ENCODE results near the gene MAGEF1.

The MAGEF1 gene

DNA sequence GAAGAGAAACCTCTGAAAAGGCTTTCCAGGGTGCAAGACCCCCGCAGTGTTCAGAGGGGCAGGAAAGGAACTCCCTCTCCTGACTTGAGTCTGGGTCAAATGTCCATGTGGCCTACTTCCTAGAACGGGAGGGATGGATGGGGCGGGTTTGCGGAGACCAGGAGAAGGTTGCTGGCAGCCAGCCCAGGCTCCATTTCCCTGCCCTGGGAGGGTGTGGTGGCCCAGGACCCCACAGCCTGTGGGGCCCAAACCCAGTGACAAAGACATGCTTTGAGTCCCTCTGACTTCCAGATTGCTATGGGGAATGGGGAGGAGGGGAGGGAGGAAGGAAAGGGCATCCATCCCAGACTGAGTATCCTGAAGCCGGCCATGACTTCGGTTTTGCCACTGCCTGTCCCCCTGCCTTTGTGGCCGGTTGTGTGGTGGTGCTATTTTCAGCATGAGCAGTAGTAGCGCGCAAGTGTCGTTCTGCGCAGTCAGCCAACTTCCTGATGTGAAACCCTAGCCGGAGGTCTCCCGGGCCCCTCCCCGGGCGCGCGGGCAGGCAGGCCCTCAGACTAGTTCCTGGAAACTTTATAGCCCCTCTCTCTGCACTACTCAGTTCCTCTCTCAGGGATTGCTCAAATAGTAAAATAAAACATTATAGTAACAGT, 24.4 kb downstream of the MAGEF1 start:
- DNase-seq: peak; percentile 91

DNA sequence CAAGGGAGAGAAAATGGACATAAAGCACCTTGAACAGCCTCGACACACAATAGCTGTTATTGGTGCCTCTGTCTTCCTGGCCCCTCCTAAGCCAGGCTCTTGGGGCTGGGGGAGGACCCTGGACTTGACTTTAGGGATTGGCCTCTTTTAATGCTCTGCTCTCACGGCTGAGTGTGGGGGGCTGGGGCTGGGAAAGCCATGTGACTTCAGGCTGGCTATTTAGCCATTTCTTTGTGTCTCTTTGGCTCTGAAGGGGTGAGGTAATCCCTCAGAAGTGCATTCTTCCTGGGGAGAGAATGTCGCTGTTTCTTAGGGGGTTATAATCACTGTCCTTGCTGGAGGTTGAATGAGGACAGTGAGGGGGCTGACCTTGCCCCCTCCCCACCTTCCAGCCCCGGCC, 26.2 kb downstream of the MAGEF1 start:
- no peak for DNase-seq

DNA sequence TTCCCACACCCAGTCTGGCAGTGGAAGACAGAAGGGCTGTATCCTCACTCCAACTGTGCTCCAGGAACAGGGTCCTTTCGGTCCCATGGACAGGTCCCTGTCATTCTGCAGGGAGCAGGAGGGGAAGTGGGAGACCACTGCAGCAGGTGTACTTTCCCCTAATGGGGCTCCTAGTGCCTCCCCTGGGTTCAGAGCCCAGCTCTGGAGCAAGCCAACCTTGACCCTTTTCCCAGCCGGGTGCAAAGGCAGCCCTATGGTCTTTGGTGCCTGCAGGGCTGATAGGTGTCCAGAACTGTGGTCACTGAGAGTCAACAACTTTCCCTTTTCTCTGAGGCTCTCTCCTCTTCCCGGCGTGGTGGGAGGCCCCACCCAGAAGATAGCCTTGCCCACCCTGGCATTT, 26.8 kb downstream of the MAGEF1 start:
- no peak for DNase-seq

DNA sequence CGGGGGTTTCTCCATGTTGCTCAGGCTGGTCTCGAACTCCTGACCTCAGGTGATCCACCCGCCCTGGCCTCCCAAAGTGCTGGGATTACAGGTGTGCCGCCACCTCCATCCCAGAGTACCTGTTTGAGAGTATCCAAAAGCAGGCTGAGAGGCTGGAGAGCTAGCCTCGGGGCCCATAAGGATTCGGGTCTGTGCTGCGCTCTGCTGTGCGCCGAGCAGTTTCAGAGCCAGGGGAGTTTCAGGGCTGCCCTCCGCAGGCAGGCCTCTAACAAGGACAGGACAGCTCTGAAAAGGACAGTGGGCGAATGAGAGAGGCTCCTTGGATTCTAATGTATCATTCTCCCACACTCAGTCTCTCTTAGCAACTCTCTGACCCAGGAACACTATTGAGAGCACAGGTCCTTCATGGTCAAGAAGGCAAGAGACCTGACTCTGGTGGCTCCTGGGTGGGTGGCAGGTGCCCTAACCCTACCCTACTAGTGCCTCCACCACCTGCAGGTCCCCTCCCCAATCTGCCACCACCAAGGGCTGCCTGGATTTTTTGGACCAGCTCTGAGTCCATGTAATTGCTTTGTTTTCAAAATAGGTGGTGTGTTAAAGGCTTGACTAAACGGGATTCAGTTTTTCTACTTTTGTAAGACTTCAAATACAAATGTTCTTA, 27.8 kb downstream of the MAGEF1 start:
- DNase-seq: no peak

DNA sequence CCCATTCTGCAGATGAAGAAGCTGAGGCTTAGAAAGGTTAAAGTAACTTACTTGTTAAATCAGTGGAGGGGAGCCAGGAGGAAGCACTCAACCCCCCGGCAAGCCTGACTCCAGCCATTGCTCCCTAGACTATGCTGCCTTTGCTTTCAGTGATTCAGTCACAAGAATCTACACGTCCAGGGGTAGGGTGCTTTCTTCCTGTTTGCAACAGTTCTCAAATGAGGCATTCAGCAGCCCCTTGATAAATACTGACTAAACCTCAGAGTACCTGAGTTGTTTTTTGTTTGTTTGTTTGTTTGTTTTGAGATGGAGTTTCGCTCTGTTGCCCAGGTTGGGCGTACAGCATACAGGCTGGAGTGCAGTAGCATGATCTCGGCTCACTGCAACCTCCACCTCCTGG, 28.6 kb downstream of the MAGEF1 start:
- no peak for DNase-seq

DNA sequence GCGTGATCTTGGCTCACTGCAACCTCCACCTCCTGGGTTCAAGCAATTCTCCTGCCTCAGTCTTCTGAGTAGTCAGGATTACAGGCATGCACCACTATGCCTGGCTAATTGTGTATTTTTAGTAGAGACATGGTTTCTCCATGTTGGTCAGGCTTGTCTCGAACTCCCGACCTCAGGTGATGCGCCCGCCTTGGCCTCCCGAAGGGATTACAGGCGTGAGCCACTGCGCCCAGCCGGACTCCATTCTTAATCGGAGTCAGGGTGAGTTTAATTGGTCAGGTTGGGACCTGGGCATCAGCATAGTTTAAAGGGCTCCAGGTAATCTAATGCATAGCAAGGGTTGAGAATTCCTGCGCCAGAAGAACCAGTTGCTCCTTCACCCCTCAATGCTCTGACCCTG, 29.2 kb downstream of the MAGEF1 start:
- no peak for DNase-seq

DNA sequence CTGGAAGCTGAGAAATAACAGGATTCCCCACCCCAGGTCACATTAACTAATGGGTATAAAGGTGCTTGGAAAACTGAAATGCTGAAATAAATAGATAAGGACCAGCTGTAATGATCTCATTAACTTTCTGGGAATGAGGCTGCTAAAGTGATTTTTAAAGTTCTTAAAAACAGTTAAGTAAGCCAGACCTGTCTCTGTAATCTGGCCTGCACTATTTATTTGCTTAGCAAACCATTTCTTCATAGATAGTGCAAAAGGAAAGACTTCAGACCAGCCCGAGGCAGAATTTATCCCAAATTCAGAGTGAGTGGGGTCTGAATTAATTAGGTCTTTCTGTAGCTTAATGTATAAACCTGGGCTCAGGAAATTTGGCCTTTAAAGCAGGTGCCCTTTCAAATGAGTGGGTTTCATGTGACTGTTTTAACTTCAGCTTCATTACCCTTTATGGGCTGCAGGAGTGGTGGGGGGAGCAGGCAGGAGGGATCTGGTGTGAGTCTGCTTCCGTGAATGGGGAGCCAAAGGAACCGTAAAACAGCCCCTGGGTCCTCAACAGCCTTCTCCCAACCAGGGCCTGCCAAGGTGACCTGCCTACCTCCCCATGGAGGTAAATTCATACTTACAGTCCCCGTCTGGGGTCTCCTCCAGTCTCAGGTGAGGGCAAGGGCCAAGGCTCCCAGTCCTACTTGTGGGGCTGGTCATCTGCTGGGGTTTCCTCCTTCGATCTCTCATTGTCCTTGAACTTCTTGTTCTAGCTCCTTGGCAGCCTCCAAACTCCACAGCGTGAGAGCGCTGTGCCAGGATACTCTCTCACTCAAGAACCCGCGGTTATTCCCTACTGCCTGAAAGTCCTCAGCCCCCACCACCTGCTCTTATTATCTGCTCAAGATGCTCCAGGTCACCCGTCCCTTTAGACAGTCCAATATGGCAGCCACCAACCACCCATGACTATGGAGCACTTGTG, 31.2 kb downstream of the MAGEF1 start:
- DNase-seq: no peak

DNA sequence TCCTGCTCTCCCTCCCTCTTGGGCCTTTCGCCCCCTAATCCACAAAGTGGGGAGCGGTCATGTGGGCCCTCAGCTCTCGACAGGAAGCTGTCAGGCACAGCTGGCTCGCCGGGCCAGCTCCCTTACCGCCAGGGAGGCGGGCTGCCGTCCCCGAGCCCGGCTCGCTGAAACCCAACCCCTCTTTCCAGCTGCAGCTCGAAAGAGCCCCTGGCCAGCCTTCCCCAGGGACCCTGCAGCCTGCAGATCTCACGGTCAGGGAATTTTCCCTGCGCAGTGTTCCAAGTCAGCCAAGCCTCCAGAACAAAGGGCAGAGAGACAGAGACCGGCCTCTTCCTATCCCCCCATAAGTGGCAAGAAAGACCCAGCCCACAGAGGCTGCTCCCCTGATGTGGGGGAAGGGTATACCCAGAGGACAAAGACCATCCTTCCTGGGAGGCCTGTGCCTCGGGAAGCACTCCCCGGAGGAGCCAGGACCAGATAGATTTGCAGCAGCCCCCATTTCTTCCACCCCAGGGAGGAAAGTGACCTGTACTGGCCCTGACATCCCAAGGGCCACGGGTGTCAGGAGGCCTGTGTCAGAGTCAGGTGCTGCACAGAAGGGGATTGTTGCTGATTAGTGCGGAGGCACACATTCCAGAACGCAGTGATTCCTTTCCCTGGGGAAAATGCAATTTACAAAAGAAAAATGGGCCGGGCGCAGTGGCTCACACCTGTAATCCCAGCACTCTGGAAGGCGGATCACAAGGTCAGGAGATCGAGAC, 32.6 kb downstream of the MAGEF1 start:
- DNase-seq: no peak

DNA sequence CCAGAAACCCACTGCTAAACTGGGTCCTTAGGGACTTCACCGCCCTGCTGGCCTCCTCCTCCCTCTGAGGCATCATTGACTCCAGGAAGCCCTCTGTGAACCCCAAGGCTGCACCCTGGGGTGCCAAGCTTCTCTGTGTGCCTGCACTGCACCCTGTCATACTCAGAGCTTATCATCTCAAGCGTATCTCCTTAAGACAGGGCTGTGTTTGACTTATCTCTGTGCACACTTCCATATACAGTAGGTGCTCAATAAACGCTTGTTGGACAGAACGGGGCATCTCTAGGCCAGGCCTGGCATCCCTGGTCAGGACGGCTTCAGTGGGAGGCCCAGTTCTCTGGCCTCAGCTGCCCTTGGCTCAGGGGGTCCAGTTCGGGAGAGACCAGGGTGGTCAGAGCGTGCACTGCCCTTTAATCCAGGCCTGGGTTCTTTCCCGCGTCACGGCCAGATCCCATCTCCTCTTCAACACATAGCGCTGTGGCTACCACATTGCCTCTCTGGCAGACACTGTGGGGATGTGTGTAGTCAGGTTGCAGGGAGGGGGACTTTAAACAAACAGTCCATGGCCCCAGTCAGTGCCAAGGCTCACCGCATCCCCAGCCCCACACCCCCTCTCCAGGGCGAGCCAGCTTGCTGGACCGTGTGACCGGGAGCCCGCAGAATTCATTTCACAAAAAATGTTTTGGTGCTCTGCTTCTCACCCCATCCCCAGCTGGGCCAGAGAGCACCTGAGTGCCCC, 33.4 kb downstream of the MAGEF1 start:
- DNase-seq: no peak

DNA sequence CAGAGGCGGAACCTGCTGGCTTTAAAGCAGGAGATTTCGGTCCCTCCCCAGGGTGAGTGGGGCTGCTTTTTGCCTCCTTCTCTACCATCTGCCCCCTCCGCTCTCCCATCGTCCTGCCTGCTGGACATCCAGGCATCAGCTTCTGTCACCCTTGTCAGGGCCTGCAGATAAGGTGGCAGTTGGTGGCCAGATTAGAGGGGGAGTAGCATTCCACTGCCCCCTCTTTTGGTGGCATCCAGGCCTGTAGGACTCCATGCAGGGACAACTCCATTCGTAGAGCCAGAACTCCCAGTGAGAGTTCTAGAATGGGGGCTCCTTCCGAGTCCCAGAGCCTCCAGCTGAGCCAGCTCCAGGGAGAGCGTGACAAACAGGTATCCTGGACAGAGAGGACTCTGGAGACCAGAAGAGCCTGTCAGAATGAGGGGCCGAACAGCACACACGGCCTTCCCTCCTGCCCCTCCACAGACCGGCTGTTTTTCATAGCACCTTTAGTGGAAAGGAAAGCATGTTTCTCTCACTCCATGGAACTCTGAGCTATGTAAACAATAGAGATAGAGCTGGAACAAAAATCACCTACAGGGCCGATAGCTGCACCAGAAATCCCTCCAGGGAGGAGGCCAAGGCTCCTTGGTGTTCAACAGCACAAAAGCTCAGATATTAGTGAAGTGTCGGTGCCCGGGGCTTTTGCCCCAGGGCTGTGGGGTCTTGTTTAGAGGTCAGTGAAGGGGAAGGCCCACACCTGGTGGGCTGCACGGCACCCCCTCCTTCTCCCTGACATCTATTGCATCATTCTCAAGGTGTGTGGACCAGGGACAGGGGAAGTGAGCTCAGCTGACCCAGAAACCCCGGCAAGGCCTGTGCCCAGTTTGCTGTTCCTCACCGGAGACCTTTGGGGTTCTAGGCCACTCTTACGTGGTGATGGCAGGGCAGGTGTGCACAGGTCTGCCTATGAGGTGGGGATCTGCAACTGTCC, 34.2 kb downstream of the MAGEF1 start:
- no peak for DNase-seq

DNA sequence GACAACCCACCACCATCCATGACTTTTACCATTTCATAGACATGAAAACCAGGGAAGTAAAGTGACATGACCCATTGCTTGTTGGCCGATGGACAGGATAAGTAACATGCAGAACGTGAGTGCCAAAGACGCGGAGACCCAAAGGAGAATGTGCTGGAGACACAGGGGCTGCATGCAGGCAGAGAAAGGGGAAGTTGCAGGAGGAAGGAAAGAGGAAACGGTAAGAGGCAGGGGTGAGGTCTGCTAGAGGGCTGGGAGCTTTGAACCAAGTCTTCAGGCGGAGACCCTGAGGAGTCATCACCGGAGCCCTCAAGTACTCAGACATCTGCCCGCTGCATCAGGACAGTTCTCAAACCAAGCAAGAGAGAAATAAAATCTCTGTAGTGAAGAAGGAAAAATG, 34.9 kb downstream of the MAGEF1 start:
- peak; percentile 89 for DNase-seq

DNA sequence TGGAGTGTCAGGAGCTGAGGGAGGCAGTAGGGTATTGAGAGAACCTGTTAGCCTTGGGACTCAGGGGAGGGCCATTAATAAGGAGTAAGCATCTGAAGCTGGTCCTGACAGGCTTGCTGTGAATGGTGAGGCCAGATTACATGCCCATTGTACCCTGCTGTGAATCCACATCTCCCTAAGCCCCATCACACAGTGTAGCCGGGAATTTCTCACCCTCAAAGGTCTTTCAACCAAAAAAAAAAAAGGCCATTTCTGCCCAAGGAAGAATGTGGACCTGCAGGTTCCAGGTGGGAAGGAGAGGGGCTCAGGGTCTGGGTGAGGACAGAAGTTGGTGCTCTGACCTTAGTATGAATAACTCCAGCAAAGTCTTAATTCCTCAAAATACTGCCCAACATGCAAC, 37.2 kb downstream of the MAGEF1 start:
- no peak for DNase-seq

DNA sequence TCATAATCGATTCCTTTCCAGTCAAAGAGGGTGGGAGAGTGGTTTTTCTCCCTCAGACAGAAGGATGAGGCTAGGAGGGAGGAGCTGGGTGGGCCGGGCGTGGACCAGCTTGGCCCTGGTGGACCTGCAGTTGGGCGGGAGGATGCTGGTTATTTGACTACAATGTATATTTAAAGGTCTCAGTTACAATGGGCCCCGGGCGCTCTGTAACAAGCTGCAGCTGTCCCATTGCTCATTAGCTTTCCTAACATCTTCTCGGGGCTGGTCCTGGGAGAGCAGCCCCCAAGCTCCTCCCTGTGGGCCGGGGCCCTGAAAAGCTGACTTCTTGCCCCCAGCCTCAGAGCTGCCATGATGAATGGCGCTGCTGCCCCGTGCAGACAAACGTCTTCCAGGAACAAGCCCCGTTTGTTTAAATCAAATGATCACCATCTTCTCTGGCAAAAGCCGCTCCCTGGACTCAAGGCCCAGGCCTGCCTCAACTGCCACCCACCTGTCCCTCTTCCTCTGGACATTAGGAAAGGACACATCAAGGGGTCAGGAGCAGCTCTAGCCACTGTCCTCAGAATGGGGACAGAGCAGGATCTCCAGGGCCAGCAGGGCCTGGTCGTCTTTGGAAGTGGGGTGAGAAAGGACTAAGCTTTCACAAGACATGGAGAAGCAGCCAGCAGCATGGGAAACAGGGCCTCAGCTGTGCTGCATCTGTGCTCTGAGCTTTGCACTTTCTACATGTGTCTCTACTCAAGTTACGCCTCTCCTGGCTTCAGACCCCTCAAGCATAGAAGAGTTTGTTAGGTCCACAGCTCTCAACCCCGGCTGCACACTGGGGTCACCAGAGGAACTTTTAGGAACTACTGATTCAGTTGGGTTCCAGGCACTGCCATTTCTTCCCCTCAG, 38.6 kb downstream of the MAGEF1 start:
- DNase-seq: no peak

DNA sequence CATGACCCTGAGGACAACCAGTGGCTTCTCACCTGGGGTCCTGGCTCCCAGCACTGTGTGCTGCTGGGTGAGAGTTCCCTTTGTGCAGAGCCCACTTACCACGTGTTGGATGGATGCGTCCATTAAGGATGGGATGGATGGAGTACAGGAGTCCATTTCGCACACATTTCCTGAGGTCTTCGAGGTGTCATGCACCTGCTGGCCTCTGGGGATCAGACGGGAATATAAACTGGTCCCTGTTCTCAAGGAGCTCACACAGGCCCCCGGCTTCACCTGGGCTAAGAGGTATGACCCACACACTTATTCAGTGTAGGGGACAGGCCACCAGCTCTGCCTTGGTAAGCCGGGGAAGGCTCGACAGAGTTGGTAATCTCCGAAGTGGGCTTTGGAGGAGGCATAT, 39.5 kb downstream of the MAGEF1 start:
- DNase-seq: no peak

DNA sequence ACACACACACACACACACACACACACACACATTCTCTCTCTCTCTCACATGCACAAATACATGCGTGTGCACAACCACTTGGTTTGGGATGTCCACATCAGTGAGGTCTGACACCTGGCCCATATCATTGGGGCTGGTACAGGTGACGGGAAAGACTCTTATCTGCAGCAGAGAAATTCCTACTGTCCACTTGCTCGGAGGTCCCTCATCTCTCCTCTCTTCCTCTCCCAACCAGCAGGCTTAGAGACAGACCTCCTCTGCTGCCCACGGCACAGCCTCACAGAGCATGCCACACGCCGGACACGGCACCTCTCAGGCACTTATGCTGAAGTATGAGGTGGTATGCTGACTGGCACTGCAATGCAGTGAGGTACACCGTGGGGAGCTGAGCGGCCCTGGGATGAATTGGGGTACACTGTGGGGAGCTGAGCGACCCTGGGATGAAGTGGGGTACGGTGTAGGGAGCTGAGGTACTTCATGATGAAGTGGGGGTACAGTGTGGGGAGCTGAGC, 41.7 kb downstream of the MAGEF1 start:
- no peak for DNase-seq

DNA sequence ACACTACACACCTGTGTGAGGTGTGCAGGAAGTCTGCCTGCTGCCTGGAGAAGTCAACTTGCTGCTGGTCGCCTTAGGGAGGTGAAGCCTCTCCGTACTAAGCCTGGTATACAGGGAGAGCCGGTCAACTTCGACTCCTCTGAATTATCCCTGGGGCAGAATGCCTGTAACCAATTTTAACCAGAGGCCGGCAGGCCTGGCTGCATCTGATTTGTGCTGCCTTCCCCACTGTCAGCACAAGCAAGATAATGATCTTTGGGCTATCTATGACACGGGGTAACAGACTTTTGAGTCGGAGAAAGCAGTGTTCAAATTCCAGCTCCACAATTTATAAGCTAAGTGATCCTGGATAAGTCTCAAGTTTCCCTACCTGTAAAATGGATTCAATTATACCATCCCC, 42.3 kb downstream of the MAGEF1 start:
- no peak for DNase-seq

DNA sequence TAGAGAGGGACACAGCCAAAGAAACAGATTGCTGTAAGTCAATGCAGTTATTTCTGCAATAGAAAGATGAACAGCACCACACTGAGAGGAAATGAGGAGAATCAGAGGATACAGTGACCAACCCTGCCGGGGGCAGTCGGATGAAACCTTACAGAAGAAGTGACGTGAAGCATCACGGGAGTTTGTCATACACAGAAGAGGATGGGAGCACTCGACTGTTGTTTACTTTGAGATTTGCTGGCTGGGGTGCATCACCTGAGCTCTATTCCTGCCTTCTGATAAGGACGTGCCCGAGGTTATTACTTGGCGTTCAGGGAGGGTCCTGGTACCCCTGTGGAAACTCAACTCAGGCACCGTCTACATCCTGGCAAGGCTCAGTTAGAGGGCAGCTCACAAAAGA, 45.4 kb downstream of the MAGEF1 start:
- DNase-seq: no peak

DNA sequence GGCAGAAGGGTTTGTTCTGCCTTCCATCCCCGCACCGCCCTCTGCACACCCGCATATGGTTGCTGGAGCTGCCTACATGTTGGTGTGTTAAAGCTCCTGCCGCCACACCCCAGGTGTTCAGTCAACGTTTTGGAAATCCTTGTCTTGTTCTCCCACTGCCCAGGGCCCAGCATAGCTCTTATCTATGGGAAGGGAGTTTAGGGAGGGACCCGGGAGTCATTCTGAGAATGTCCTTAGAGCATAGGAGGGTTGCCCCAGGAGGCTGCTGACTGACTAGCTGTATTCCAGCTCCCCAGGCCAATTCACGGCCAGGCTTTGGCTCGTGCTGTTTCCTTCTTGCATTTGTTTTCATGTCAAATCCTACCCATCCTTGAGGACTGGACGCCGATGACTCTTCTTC, 46.8 kb downstream of the MAGEF1 start:
- no peak for DNase-seq

DNA sequence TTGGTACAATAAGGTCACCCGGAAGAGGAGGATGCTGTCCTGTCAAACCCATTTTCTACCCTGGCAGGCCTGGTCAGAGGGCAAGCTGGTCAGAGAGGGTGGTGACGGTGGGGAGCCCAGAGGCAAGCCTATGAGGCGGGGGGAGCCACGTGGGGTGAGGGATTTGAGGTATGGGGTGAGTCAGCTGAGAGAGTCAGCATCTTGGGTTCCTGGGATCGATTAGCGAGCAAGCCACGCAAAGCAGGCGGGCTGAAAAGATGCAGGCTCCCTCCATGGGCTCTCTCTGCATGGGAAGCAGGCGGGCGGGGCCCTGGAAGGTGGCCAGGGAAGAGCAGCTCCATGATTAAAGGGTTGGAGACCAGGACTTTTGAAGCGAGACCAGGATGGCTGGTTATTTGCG, 48.1 kb downstream of the MAGEF1 start:
- no peak for DNase-seq

DNA sequence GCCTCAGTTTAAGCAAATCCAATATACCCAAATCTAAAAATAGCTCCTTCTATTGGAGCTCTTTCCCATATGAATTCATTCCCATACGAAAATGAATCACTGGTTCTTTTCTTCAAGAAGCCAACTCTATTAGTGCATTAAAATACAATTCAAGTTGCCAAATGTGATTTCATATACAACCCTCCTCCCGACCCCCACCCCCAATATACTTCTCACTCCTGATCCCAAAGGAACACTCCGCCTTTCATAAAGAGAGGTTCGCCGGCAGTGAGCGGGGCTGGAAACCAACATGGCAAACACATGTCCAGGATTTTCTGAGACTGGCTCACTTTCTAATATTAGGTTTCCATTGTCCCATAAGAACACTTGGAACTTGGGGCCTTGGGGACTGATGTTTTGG, 48.5 kb downstream of the MAGEF1 start:
- no peak for DNase-seq

Data from GDM1 (cell line).